Stimulated activated memory B cell treated with anti-CD40 and anti-IgM and Interleukin-4, amounts not matched to agents 10 μg/mL and 1 μg/mL and 100 μg/mL, for 72 hours (primary cell): ENCODE data around the gene SLC17A3.
A peak's percentile ranks its signal among the peaks of the same experiment; 100 is the strongest.

Experiments used
- ATAC-seq: fragments of 150-1000 bp; cut with Tn5 transposase; 2 replicates; pipeline ENCODE4 v1.10.0; 2021
- H3K27ac Mint-ChIP-seq: one replicate; pipeline ENCODE4 v1.8.0; 2022; ENCODE audit warnings: mild to moderate bottlenecking, mixed read lengths
- H3K27me3 Mint-ChIP-seq: one replicate; pipeline ENCODE4 v1.8.0; 2022; ENCODE audit warnings: mixed read lengths
- H3K36me3 Mint-ChIP-seq: one replicate; pipeline ENCODE4 v1.8.0; 2022; ENCODE audit warnings: mixed read lengths
- H3K4me1 Mint-ChIP-seq: one replicate; pipeline ENCODE4 v1.8.0; 2022; ENCODE audit warnings: mixed read lengths
- H3K4me3 Mint-ChIP-seq: one replicate; pipeline ENCODE4 v1.8.0; 2022; ENCODE audit warnings: mild to moderate bottlenecking, moderate library complexity, mixed read lengths
- H3K9me3 Mint-ChIP-seq: one replicate; pipeline ENCODE4 v1.8.0; 2022; ENCODE audit warnings: mixed read lengths

The SLC17A3 gene

DNA sequence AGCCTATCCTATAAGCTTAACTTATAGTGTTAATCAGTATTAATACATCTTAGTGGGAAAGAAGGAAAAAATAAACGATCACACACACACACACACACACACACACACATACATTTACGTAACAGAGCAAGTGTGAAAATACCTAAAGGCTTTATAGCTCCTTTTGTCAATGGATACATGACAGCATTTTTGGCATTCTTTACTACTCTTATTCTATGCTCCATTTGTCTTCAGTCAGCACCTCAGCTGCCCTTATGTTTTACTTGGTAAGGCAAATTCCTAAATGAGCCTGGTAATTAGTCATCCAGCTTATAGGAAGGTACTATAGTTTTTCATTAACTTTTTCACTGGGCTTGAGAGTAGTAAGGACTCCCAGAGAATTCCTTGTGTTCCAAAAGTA, 25.1 kb upstream of the SLC17A3 start:
- Mint-ChIP-seq H3K27ac (no peak overlapping the region), H3K4me3 (no peak overlapping the region), H3K4me1 (no peaks in the 10 kb centered on the region), H3K9me3 (no peaks in the 10 kb centered on the region), H3K36me3 (no peaks in the 10 kb centered on the region), H3K27me3 (peaks cover 9% of the 10 kb centered on the region)
- no peak for ATAC-seq

DNA sequence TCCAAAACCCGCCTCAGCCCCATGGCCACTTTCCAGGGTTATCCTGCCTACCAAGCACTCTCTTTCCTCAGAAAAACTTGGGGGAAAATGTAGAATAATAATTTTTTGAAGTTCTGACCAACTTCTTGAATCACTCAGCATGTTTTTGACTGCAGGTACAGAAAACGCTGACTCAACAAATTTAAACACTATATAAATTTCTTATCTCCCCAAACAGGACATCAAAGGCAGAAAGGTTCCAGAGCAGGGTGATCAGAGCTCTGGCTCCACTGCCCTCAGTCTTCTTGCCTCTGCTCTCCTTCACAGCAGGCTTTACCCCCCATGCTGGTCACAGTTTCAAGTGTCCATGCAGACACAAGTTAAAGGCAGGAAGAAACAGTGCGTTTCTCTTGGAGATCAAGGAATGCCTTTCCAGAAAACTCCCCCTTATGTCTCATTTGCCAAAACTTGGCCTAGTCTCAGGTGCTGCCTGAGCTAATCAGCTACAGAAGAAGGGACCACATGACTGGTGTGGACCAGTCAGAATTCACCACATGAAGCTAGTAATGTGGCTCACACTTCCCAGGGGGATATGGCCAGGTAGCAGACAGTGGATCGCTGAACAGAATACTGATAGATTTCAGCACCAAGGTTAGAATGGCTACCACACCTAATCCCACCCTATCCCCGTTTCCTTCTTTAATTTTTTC, 24.4 kb upstream of the SLC17A3 start:
- H3K4me3 Mint-ChIP-seq, result no peak overlapping the region
- H3K27ac Mint-ChIP-seq, result no peak overlapping the region
- H3K9me3 Mint-ChIP-seq, result no peaks in the 10 kb centered on the region
- peaks cover 6% of the 10 kb centered on the region for H3K27me3 Mint-ChIP-seq
- H3K4me1 Mint-ChIP-seq, result no peaks in the 10 kb centered on the region
- ATAC-seq, result no peak
- no peaks in the 10 kb centered on the region for H3K36me3 Mint-ChIP-seq

DNA sequence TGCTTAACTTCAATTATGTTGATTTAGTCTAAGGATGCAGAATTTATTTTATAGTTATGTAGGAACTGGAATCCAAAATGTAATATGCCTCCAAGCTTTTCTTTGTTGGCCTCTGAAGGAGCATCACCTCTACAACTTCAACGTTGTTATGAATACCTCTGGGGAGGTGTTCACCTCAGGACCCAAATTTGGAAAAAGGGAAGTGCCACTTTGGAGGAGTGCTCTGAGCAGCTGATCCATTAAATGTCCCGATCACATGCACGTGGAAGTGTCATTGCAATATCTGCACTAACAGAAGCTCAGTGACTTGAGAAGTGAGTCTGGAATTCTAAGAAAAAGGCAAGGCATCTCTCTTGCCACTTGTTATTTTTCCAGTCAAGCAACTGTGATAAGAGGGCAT, 22.2 kb upstream of the SLC17A3 start:
- no peaks in the 10 kb centered on the region for H3K36me3 Mint-ChIP-seq
- ATAC-seq, result no peak
- H3K4me1 Mint-ChIP-seq, result no peaks in the 10 kb centered on the region

DNA sequence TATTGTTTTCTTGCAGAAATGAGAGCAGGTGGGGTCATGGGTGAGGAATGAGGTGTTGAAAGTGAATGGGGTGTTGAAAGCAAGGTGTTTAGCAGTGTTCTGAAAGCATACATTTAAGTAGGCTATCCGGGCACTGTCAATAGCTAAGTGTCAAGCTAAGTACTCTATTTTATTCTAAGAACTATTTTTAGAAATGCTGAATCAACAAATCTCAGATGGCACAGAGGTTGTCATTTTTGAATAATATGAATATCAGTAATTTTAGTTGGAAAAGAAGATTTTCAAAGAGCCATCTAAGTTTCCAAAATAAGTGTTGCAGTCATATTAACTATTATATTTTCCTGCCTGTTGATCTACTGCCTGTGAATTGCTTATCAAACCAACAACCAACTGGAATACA, 21.7 kb upstream of the SLC17A3 start:
- peaks cover 9% of the 10 kb centered on the region for H3K27me3 Mint-ChIP-seq
- no peaks in the 10 kb centered on the region for H3K4me1 Mint-ChIP-seq
- H3K9me3 Mint-ChIP-seq, result no peaks in the 10 kb centered on the region
- no peaks in the 10 kb centered on the region for H3K36me3 Mint-ChIP-seq
- no peak overlapping the region for H3K27ac Mint-ChIP-seq
- no peak overlapping the region for H3K4me3 Mint-ChIP-seq
- ATAC-seq, result no peak

More for the DNA sequence above, 22.2 kb upstream of the SLC17A3 start:
- Mint-ChIP-seq H3K27me3 (peaks cover 8% of the 10 kb centered on the region), H3K27ac (no peak overlapping the region), H3K4me3 (no peak overlapping the region), H3K9me3 (no peaks in the 10 kb centered on the region)

DNA sequence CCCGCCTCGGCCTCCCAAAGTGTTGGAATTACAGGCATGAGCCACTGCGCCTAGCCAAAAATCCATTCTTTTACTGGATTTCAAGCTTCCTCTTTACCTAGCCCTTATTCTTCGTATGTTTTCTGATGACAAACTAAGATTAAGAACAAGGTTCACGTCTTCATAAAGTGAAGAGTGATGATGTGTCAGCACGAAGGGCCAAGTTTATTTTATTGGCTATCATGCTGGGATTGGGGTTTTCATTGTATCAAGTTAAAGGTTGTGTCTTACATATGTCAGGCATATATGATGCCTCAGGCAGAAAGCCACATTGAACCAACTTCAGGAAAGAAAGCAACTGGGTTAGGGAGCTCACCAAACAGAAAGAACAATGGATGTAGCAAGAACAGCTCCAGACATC, 19.7 kb upstream of the SLC17A3 start:
- peaks cover 9% of the 10 kb centered on the region for H3K27me3 Mint-ChIP-seq
- no peak for ATAC-seq
- no peak overlapping the region for H3K27ac Mint-ChIP-seq
- H3K36me3 Mint-ChIP-seq, result no peaks in the 10 kb centered on the region
- H3K4me3 Mint-ChIP-seq, result no peak overlapping the region
- H3K9me3 Mint-ChIP-seq, result no peaks in the 10 kb centered on the region
- no peaks in the 10 kb centered on the region for H3K4me1 Mint-ChIP-seq

DNA sequence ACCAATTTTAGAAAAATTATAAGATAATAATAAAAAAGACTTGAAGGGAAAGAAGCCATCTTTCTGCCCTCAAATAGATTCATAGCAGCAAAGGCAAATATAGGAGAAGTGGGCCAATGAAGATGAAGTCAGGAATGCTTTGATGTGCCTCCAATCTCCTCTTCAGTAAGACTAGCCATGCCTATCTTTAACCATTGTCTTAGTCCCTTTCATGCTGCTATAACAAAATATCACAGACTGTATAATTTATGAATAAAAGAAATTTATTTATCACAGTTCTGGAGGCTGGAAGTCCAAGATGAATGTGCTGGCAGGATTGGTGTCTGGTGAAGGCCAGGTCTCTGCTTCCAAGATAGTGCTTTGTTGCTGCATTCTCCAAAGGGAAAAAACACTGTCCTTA, 18.8 kb upstream of the SLC17A3 start:
- no peaks in the 10 kb centered on the region for H3K9me3 Mint-ChIP-seq
- no peaks in the 10 kb centered on the region for H3K36me3 Mint-ChIP-seq
- H3K27ac Mint-ChIP-seq, result no peak overlapping the region
- no peak overlapping the region for H3K4me3 Mint-ChIP-seq
- no peak for ATAC-seq
- no peaks in the 10 kb centered on the region for H3K4me1 Mint-ChIP-seq
- peaks cover 9% of the 10 kb centered on the region for H3K27me3 Mint-ChIP-seq

DNA sequence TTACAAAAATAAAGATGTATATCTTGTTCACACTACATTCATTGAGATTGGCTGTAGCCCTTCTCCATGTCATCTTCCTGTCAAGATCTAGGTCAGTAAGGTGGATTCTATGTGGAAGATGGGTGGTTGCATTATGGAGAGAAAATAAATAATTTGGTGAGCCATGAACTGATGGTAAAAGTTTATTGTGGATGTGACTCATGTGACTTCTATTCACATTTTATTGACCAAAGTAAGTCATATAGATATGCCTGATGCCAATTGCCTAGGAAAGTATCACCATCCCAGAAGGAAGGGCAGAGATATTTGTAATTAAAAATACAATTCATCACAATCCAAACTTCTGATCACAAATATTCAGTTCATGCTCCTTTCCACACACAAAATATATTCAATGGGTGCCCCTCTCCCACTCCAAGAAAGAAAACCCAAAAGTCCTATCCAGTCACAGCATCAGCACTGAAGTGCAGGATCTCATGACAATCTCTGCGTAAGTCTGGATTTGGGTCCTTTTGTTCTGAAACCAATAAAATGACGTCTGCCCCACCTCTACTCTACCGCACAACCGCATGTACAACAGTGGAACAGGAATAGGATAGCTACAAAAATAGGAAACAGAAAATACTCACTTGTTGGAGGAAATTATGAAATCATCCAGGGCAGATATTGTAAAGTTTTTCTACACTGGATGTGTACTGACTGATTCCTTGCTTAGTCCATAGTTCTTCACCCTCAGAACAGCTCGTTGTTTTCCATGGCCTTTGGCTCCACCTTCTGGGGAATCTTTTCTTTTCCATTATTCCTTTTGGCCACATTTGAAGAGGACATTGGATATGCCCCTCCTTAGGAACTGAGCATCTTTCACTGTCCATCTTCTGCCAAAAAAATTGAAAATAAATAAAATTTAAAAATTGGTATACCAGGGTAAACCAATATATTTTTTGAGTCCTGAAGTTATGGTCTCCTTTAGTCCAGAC, 16.1 kb upstream of the SLC17A3 start:
- Mint-ChIP-seq H3K4me1 (no peaks in the 10 kb centered on the region), H3K4me3 (no peak overlapping the region), H3K27me3 (peaks cover 9% of the 10 kb centered on the region), H3K9me3 (peaks cover 4% of the 10 kb centered on the region), H3K27ac (no peak overlapping the region), H3K36me3 (peaks cover 5% of the 10 kb centered on the region)
- ATAC-seq, result no peak

DNA sequence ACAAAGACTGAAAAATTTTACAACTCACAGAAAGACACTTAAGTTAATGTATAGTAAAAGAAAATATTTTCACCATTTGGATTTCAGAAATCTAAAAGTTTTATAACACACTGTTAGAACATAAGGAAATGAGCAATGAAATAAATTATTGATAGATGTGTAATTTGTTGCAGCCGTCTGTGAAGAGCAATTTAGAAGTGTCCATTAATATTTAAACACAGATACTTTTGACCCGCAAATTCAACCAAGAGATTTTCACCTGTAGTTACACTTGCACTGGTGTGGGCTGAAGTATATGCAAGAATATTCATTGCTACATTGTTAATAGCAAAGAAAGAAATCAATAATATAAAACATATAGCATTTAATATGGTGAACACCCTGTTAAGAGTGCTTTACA, 14.6 kb upstream of the SLC17A3 start:
- Mint-ChIP-seq H3K36me3 (peaks cover 5% of the 10 kb centered on the region), H3K9me3 (peaks cover 4% of the 10 kb centered on the region), H3K27ac (no peak overlapping the region), H3K4me1 (no peaks in the 10 kb centered on the region), H3K27me3 (peaks cover 9% of the 10 kb centered on the region), H3K4me3 (no peak overlapping the region)
- no peak for ATAC-seq

DNA sequence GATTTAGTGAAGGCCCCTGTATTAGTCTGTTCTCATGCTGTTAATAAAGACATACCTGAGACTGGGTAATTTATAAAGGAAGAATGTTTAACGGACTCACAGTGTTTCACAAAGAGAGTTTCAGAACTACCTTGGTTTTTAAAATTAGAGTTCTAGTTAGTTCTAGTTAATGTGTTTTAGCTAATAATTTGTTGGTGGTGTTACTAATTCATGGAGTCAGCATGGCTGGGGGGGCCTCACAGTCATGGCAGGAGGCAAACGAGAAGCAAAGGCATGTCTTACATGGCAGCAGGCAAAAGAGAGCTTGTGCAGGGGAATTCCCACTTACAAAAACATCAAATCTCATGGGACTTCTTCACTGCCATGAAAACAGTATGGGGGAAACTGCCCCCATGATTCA, 12.0 kb upstream of the SLC17A3 start:
- Mint-ChIP-seq H3K4me3 (no peak overlapping the region), H3K36me3 (peaks cover 5% of the 10 kb centered on the region), H3K9me3 (peaks cover 4% of the 10 kb centered on the region), H3K27ac (no peak overlapping the region), H3K4me1 (no peaks in the 10 kb centered on the region), H3K27me3 (no peaks in the 10 kb centered on the region)
- no peak for ATAC-seq

DNA sequence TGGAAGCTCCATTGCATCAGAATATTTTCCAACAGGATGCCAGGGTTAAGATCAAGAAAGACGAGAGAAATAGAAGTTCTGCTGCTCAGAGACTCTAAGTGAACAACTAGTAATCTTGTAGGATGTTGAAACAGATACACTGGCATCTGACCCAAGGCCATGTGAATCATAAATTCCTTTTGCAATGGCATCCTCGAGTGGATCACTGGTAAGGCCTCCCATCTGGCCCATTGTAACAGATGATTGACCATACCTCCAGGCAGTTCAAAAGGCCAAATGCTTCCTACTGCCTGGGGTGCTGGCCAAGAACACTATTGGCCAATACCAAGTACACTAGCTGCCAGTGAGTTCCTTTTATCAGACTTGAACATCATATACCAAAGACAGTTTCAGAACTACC, 9.9 kb upstream of the SLC17A3 start:
- Mint-ChIP-seq H3K27me3 (peaks cover 3% of the 10 kb centered on the region), H3K4me1 (no peaks in the 10 kb centered on the region), H3K27ac (no peak overlapping the region), H3K9me3 (peaks cover 4% of the 10 kb centered on the region), H3K36me3 (peaks cover 5% of the 10 kb centered on the region), H3K4me3 (no peak overlapping the region)
- ATAC-seq, result no peak

DNA sequence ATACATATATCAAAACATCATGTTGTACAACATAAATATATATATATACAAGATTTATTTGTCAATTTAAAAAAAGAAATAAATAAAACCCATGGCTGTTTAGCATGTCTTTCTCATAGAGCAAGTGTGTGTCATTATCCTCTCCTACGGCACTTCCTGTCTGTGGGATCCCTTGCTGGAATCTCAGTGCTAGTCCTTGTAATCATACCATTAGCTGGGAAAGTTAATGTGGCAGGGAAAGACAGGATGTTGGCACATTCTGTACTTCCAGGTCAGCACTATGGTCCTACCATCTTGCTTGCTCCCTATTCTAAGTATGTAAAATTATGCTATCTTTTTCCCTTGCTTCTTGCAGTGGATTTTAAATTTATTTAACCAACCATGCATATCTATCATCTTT, 9.5 kb upstream of the SLC17A3 start:
- no peak overlapping the region for H3K27ac Mint-ChIP-seq
- no peak overlapping the region for H3K4me3 Mint-ChIP-seq
- no peak for ATAC-seq
- H3K27me3 Mint-ChIP-seq, result peaks cover 8% of the 10 kb centered on the region
- peaks cover 5% of the 10 kb centered on the region for H3K36me3 Mint-ChIP-seq
- peaks cover 4% of the 10 kb centered on the region for H3K9me3 Mint-ChIP-seq
- no peaks in the 10 kb centered on the region for H3K4me1 Mint-ChIP-seq

DNA sequence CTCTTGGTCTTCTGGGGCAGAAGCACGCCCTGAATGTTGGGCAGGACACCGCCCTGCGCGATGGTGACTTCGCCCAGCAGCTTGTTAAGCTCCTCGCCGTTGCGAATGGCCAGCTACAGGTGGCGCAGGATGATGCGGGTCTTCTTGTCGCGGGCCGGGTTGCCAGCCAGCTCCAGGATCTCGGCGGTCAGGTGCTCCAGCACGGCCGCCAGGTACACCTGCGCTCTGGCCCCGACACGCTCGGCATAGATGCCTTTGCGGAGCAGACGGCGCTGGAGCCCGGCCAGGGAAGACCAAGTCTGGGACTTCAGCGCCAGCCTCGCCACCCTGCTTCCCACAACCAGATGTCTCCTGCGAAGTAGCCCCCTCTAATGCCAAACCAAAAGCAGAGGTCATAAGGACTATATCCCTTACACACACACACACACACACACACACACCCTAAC, 8.0 kb upstream of the SLC17A3 start:
- H3K27ac Mint-ChIP-seq, result no peak overlapping the region
- no peaks in the 10 kb centered on the region for H3K4me1 Mint-ChIP-seq
- peaks cover 13% of the 10 kb centered on the region for H3K27me3 Mint-ChIP-seq
- ATAC-seq, result peak; percentile 36
- H3K36me3 Mint-ChIP-seq, result peaks cover 5% of the 10 kb centered on the region
- peak overlapping the region; percentile 66 for H3K4me3 Mint-ChIP-seq
- peaks cover 4% of the 10 kb centered on the region for H3K9me3 Mint-ChIP-seq

DNA sequence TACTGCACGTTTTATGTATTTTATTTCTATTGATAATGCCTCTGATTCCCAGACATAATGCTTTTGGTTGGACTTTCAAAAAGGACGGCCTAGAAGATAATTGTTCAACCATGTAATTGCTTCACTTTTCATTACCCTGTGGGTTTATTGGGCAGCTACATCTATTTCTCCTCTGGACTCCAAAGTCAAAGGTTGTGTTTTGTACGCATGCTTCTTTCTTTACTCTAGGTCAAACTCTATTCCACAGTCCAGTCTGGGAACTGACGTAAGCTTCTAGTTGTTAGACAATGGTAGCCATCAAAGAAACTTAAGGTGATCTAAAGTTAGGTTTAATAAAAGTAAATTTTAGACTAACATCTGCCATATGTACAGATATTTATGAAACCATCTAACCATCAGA, 6.6 kb upstream of the SLC17A3 start:
- H3K4me3 Mint-ChIP-seq, result no peak overlapping the region
- no peak for ATAC-seq
- H3K4me1 Mint-ChIP-seq, result no peaks in the 10 kb centered on the region
- no peak overlapping the region for H3K27ac Mint-ChIP-seq
- no peaks in the 10 kb centered on the region for H3K36me3 Mint-ChIP-seq
- no peaks in the 10 kb centered on the region for H3K9me3 Mint-ChIP-seq
- H3K27me3 Mint-ChIP-seq, result peaks cover 19% of the 10 kb centered on the region

DNA sequence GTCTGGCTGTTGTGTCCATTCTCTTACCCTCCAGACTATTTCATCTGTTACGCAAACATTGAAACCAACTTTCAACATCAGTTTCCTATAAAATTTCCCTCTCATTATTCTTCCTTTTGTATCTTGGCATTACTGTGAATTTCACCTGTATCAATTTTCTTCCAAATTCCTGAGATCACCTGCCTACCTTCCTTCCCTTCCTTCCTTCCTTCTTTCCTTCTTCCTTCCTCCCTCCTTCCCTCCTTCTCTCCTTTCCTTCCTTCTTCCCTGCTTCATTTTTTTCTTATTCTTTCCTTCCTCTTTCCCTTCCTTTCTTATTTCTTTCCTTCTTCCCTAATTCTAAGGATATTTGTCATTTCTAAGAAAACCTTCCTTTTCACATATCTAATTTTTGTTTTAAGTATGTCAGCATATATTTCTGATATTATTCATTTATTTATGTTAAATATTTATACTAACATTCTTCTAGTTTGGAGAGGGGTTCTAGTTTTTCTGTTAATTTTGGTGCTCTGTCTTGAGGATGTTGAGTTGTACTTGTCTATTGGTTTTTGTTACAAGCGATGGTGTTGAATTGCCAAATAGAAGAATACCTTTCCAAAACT, 4.8 kb upstream of the SLC17A3 start:
- peaks cover 19% of the 10 kb centered on the region for H3K27me3 Mint-ChIP-seq
- no peak overlapping the region for H3K27ac Mint-ChIP-seq
- ATAC-seq, result no peak
- H3K4me3 Mint-ChIP-seq, result no peak overlapping the region
- no peaks in the 10 kb centered on the region for H3K4me1 Mint-ChIP-seq
- no peaks in the 10 kb centered on the region for H3K9me3 Mint-ChIP-seq
- H3K36me3 Mint-ChIP-seq, result no peaks in the 10 kb centered on the region

DNA sequence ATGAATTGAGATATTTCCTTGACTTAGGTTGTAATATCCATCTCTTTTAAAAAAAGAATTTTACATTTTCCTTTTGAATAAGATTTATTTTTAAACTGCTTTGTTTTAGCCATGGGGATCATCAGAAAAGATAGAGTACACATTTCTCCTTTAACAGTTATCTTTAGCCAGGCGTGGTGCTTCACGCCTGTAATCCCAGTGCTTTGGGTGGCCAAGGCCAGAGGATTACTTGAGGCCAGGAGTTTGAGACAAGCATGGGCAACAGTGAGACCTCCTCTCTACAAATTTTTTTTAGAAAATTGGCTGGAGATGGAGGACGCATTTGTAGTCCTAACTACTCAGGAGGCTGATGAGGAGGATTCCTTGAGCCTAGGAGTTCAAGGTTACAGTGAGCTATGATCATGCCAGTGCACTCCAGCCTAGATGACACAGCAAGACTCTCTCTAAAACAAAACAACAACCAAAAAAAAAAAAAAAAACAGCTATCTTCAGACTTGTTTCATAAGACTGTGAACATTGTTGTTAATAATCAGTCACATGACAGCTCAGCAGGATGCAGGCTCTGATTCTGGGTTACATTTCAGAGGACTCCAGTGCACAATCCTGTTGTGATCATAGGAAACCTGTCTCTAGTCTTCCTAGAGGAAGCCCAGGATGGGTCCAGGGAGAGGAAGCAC, 2.0 kb upstream of the SLC17A3 start:
- H3K9me3 Mint-ChIP-seq, result no peaks in the 10 kb centered on the region
- H3K27ac Mint-ChIP-seq, result no peak overlapping the region
- no peaks in the 10 kb centered on the region for H3K36me3 Mint-ChIP-seq
- H3K27me3 Mint-ChIP-seq, result peaks cover 19% of the 10 kb centered on the region
- no peak for ATAC-seq
- no peak overlapping the region for H3K4me3 Mint-ChIP-seq
- peaks cover 7% of the 10 kb centered on the region for H3K4me1 Mint-ChIP-seq
